Activated T-helper 1 cell treated with Interleukin-2 at 50 U/mL for 16 hours (primary cell): ENCODE measurements around the gene DEFB124.
"Not testable (repeated sequence)": the region's sequence is repeated elsewhere in the genome, so short reads cannot be mapped to it uniquely, and the experiment has no call there.

Source experiments
- DNase-seq: peaks from one replicate; pipeline ENCODE4 v3.0.0-alpha.2; 2020; ENCODE audit warnings: low read depth

The DEFB124 gene

GRCh38 chr20:31488115-31488514, 13.2 kb upstream of the DEFB124 start:
- DNase-seq: no peak

DNA sequence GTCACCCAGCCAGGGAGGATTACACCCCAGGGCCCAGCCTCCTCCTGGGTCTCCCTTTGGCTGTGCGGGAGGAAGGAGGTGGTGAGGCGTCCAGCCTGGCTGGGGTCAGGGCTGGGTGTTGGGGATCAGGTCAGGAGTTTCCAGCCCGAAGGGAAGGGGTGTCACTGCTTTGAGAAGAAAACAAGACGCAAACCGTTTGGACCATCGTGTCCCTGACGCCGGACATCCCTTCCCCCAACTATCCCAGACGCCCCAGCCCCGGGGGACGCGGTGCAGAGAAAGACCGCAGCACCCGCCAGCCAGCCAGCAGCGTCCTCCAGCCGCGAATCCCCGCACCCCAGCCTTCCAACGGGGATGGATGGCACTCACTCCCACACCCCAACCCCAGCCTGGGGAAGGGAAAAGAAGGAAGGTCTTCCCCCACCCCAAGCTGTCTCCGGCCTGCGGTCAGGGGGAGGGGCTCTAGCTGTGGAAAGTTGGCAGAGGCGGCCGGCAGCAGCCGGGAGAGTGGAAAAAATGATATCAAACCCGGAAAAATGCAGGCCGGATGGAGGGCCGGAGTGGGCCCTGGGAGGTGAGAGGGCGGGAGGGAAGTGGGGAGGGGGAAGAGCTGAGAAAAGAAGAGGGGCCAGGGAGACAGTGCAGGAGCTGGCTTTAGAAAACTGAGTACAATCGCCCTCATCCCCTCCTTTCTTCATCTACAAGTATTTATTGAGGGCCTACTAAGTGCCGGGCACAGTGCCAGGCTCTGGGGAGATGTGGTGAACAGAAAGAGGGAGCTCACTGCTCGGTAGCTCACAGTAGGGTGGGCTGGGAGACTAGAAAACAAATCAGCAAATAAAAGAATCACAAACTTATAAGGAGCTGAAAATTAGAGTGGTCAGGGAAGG, 10.8 kb upstream of the DEFB124 start:
- DNase-seq: no peak

- no peak for DNase-seq
These were observed 9.1 kb upstream of the DEFB124 start for GRCh38 chr20:31484001-31484400.

- no peak for DNase-seq
These were observed 1.8 kb upstream of the DEFB124 start for GRCh38 chr20:31476643-31477215.

DNA sequence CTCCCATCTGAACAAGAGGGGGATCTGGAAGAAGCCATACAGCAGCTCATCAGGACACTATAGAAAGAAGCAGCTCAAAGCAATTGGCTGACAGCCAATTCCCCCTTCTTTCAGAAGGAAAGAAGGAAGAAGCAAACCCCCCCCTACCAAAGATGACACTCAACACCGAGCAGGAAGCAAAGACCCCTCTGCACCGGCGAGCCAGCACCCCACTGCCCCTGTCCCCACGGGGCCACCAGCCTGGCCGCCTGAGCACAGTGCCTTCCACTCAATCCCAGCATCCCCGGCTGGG, 1.3 kb upstream of the DEFB124 start:
- no peak for DNase-seq

- DNase-seq: no peak
These were observed 756 bp upstream of the DEFB124 start for GRCh38 chr20:31475472-31476293.

DNA sequence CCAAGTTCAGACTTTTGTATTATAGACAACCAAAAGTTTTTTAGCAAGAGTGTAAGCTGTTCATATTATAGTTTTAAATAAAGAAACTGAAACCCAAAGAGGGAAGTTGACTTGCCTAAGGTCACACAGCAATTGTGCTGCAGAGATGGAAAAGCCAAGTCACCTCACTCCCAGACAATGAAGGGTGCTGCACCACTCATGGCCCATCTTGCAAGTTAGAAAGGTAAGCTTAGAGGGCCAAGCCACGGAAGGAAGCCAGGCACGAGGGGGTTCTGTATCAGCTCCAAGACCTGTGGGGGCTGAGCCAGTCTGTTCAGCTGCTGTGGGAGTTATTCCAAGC, 860 bp downstream of the DEFB124 start:
- no peak for DNase-seq

DNA sequence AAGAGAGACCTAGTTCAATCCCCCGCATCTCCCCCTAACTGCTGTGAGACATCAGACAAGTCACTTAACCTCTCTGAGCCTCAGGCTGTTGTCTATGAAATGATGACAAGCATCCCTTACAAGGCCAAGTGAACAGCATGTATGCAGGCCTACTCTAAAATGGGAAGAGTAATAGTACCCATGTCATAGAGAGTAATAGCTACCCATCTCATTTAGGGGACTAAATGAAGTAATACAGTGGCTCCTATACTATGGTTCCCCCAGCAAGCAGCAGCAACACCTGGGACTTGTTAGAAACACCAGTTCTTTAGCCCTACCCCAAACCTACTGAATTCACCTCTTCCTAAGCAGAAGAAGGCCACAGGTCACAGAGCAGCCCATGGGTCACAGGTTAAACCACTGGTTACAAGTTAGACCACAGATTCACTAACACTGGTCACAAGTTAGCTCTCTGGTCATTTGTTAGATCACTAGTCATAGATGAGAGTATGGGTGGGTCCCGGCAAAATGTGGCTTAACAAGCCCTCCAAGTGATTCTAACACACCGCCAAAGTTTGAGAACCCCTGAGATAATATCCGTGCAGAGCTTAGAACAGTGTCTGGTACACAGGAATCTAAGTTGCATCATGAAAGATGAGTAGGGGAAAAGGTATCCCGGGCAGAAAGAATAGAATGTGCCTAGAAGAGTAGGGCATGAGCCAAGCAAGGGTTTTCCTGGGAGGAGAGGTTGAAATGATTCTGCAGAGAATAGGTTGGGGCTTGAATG, 1.4 kb downstream of the DEFB124 start:
- DNase-seq: no peak

- DNase-seq: no peak
These were observed 2.3 kb downstream of the DEFB124 start for GRCh38 chr20:31472395-31473330.

DNA sequence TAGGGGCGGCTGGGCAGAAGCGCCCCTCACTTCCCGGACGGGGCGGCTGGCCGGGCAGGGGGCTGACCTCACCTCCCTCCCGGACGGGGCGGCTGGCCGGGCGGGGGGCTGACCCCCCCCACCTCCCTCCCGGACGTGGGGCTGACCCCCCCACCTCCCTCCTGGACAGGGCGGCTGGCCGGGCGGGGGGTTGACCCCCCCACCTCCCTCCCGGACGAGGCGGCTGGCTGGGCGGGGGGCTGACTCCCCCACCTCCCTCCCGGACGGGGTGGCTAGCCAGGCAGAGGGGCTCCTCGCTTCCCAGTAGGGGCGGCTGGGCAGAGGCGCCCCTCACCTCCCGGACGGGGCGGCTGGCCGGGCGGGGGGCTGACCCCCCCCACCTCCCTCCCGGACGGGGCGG, 4.0 kb downstream of the DEFB124 start:
- DNase-seq: not testable (repeated sequence)

- no peak for DNase-seq
These were observed 20.6 kb downstream of the DEFB124 start for GRCh38 chr20:31454361-31454760.

DNA sequence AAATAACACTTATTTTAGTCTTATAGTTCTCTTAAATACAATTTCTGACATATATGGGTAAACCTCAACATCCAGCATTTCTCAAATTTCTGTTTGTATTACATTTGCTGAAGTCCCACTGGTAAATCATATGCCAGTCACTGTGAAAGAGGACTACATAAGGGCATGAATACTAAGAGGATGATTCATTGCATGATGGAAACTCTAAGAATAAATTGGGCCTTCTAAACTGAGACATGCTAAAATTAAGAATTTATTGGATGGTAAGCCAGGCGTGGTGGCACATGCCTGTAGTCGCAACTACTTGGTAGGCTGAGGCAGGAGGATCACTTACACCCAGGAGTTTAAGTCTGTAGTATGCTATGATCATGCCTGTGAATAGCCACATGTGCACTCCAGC, 22.4 kb downstream of the DEFB124 start:
- no peak for DNase-seq

GRCh38 chr20:31449511-31450414, 25.2 kb downstream of the DEFB124 start:
- DNase-seq: no peak

- no peak for DNase-seq
These were observed 28.7 kb downstream of the DEFB124 start for GRCh38 chr20:31446084-31446819.

- DNase-seq: no peak
These were observed 34.8 kb downstream of the DEFB124 start, which contains the start of gene DEFB123 for GRCh38 chr20:31440012-31440659. TSS of gene DEFB123 (plus strand) at chr20:31440632. CDS start at chr20:31440699, 67 bp downstream.

GRCh38 chr20:31430568-31431115, 44.3 kb downstream of the DEFB124 start:
- DNase-seq: no peak

GRCh38 chr20:31427576-31427975, 47.4 kb downstream of the DEFB124 start:
- DNase-seq: not testable (repeated sequence)

GRCh38 chr20:31426891-31427551, 47.9 kb downstream of the DEFB124 start:
- not testable (repeated sequence) for DNase-seq
